Endothelial cell of umbilical vein (primary cell): ENCODE data around the gene LRRC73. TPM values are rescaled to one million over a fixed set of nuclear protein-coding genes. Genes with fewer than 3 reads are reported as not detected.

Experiments used
- BruUV-seq: library from RNA; stranded (reverse); fragments of 400-500 nt; replicated peaks from 2 replicates; lab custom pipeline; 2021; lab: Mats Ljungman, UMichigan
- CTCF ChIA-PET: fragments of 300-600, 350-600 bp; sonication (Branson Sonifier 250); formaldehyde crosslinking; loops from one replicate; lab custom pipeline; 2021; ENCODE audit warnings: antibody characterized with exemption, inconsistent platforms; lab: Charles Lee
- POLR2A ChIA-PET: fragments of 300-600, 350-600 bp; sonication (Branson Sonifier 250); formaldehyde crosslinking; loops from one replicate; lab custom pipeline; 2021; ENCODE audit warnings: antibody characterized with exemption, inconsistent platforms; lab: Charles Lee
- DNase-seq: peaks from one replicate; pipeline ENCODE4 v3.0.0-alpha.2; 2011; ENCODE audit warnings: low read depth, low spot score
- FAIRE-seq: peaks from 2 replicates; lab custom pipeline; 2011; peaks lifted over from hg19 to GRCh38; lab: Jason Lieb, UNC
- H2AFZ ChIP-seq: 2 replicates; pipeline ENCODE4 v1.6.0; 2012; ENCODE audit warnings: low read depth, low read length, control low read depth, inconsistent platforms
- H3K27ac ChIP-seq: 2 replicates; pipeline ENCODE4 v1.5.1; 2011; ENCODE audit warnings: low read depth, mild to moderate bottlenecking, control low read depth, low read length, moderate library complexity; ENCODE audit not compliant: insufficient read depth
- H3K27me3 ChIP-seq, 2 experiments: 2 replicates each; pipeline versions ENCODE4 v1.6.0 to v1.6.1; 2011; ENCODE audit warnings: low read length in 2 of 2, mixed read lengths in 1 of 2; ENCODE audit not compliant: control insufficient read depth in 2 of 2, insufficient read depth in 2 of 2
- H3K36me3 ChIP-seq, 2 experiments: 2 replicates in 1 of 2; 3 replicates in 1 of 2; pipeline ENCODE4 v1.5.1; 2011; ENCODE audit warnings: low read length in 2 of 2, mild to moderate bottlenecking in 1 of 2, moderate library complexity in 1 of 2; ENCODE audit not compliant: control insufficient read depth in 2 of 2, insufficient read depth in 2 of 2; ENCODE audit errors: extremely low read depth in 1 of 2
- H3K4me1 ChIP-seq: 3 replicates; pipeline ENCODE4 v1.5.1; 2011; ENCODE audit warnings: mild to moderate bottlenecking, low read length; ENCODE audit not compliant: control insufficient read depth, insufficient read depth; ENCODE audit errors: extremely low read depth
- H3K4me2 ChIP-seq: 2 replicates; pipeline ENCODE4 v1.6.1; 2011; ENCODE audit warnings: low read length, control low read depth, mixed read lengths; ENCODE audit not compliant: insufficient read depth
- H3K4me3 ChIP-seq, 3 experiments: fragments of 200-600 bp in 1 of 3; sonication (generic), shearing (Covaris generic) in 1 of 3; replicated peaks in 1 of 3; 2 replicates each; pipeline ENCODE4 v1.5.1; 2011 to 2016; ENCODE audit warnings: control low read depth in 3 of 3, low read length in 3 of 3, mild to moderate bottlenecking in 2 of 3, inconsistent platforms in 1 of 3, low read depth in 1 of 3, moderate library complexity in 1 of 3; ENCODE audit not compliant: insufficient read depth in 1 of 3
- H3K79me2 ChIP-seq: 2 replicates; pipeline ENCODE4 v1.6.0; 2012; ENCODE audit warnings: low read length, inconsistent platforms; ENCODE audit not compliant: control insufficient read depth, insufficient read depth
- H3K9ac ChIP-seq: replicated peaks from 2 replicates; pipeline ENCODE3; 2011; ENCODE audit warnings: low read length, control low read depth; ENCODE audit not compliant: insufficient read depth; ENCODE audit errors: extremely low read depth
- H3K9me1 ChIP-seq: replicated peaks from 3 replicates; pipeline ENCODE4 v1.6.0; 2011; ENCODE audit warnings: mild to moderate bottlenecking, low read length; ENCODE audit not compliant: control insufficient read depth, insufficient read depth; ENCODE audit errors: extremely low read depth
- H3K9me3 ChIP-seq: replicated peaks from 2 replicates; pipeline ENCODE4 v1.5.1; 2012; ENCODE audit warnings: low read length, inconsistent platforms; ENCODE audit not compliant: control insufficient read depth, insufficient read depth
- H4K20me1 ChIP-seq: replicated peaks from 2 replicates; pipeline ENCODE3; 2011; ENCODE audit warnings: mild to moderate bottlenecking, low read length; ENCODE audit not compliant: control insufficient read depth, insufficient read depth; ENCODE audit errors: extremely low read depth
- EZH2 ChIP-seq: IDR thresholded peaks from 2 replicates; pipeline ENCODE4 v1.6.1; 2012; ENCODE audit warnings: borderline replicate concordance, low read depth, mild to moderate bottlenecking, moderate library complexity, low read length, inconsistent platforms; ENCODE audit not compliant: severe bottlenecking
- FOS ChIP-seq: IDR thresholded peaks from 2 replicates; pipeline ENCODE4 v1.6.1; 2011; ENCODE audit warnings: mild to moderate bottlenecking, low read length, moderate library complexity, borderline replicate concordance; ENCODE audit not compliant: insufficient read depth
- GATA2 ChIP-seq: IDR thresholded peaks from 2 replicates; pipeline ENCODE4 v1.7.0; 2011; ENCODE audit warnings: low read depth, mild to moderate bottlenecking, moderate library complexity, mixed read lengths, low read length; ENCODE audit not compliant: insufficient read length, insufficient read depth
- JUN ChIP-seq: IDR thresholded peaks from 2 replicates; pipeline ENCODE4 v1.6.1; 2011; ENCODE audit warnings: borderline replicate concordance, low read depth; ENCODE audit not compliant: insufficient read length, insufficient read depth
- MAX ChIP-seq: IDR thresholded peaks from 2 replicates; pipeline ENCODE4 v1.6.1; 2011; ENCODE audit not compliant: insufficient read depth, insufficient read length
- MYC ChIP-seq: IDR thresholded peaks from one replicate; pipeline ENCODE4 v1.6.1; 2011; ENCODE audit warnings: mild to moderate bottlenecking, low read depth, low read length
- POLR2A ChIP-seq: IDR thresholded peaks from 2 replicates; pipeline ENCODE4 v1.6.1; 2012; ENCODE audit warnings: low read depth, mild to moderate bottlenecking, control low read depth, low read length
- POLR2AphosphoS5 ChIP-seq: IDR thresholded peaks from 2 replicates; pipeline ENCODE4 v1.6.1; 2012; ENCODE audit warnings: low read depth, mild to moderate bottlenecking, control low read depth, low read length, moderate library complexity; ENCODE audit not compliant: insufficient read depth
- dilution Hi-C: fragments of 300-500 bp; cut with MboI; formaldehyde crosslinking; loops from one replicate; pipeline ENCODE4 v1.15.0; 2019; ENCODE audit warnings: low sequenced_read_pairs; ENCODE audit not compliant: extremely low pct_ligation_motif_present
- intact Hi-C: fragments of 100-400 bp; cut with micrococcal nuclease; formaldehyde crosslinking; loops from one replicate; pipeline ENCODE4 v1.10.0; 2022
- polyA plus RNA-seq, 4 experiments: library from polyadenylated mRNA; depleted of rRNA in 3 of 4; stranded (reverse) in 3 of 4; unstranded in 1 of 4; fragments of >200 nt; gene quantifications; 2 replicates each; pipeline versions ENCODE4 v1.2.1 to v1.2.3, GENCODE V29; 2011 to 2012; ENCODE audit warnings: missing spikeins in 1 of 4
- total RNA-seq: library from RNA; stranded (reverse); gene quantifications from 2 replicates; pipeline ENCODE4 v1.2.3, GENCODE V29; 2021
- TF ChIP-seq, protein P1 (sequence below), 2 donors: IDR thresholded peaks; 1 replicate in 1 of 2; 2 replicates in 1 of 2; pipeline ENCODE4 v1.5.1; 2011; ENCODE audit warnings: low read length in 2 of 2, mild to moderate bottlenecking in 2 of 2, moderate library complexity in 2 of 2, control low read depth in 1 of 2, inconsistent platforms in 1 of 2, low read depth in 1 of 2; ENCODE audit not compliant: insufficient read depth in 1 of 2; ENCODE audit errors: extremely low read depth in 1 of 2

LRRC73 gene
- total and polyA plus RNA-seq, 2 donors (not counting 3 experiments of a cell fraction or from before 2014, with no cell fraction given) = 0.11 to 0.58 TPM

DNA sequence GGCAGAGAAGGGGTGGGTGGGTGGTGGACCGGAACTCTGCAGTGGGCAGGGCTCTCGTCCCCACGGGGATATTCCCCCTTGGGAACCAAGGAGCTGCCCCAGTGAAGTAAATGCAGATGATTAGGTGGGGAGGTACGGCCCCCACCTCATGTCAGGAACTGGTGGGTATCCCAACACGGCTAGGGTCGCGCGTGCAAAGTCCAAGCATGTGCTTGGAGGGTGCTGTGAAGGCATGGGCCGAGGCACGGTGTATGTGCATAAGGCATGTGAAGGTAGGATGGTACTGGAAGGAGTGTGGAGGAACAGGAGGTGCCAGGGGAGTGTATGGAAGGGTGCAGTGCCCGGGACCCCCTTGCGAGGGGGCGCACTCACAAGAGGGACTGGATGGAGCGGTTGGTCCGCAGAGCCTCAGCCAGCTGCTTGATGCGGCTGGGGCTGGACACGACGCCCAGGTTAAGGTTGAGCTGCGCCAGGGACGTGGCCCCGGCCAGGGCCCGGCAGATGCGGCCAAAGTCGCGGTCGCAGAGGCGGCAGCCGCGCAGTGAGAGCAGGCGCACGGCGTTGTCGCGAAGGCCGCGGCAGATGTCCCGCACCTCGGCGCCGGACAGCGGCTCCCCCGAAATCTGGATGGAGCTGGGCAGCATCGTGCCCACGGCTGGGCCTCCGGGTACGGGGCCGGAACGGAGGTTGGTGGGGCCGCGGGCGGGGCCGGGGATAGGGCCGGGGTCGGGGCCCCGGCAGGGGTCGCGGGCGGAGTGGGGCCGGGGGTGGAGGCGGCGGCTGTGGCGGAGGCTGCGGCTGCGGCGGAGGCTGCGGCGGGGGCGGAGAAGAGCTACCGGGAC, 783 bp downstream of the LRRC73 start:
- Histone ChIP-seq H3K9me3 (no peaks in the 10 kb centered on the region), H3K4me2 (peak overlapping the region; percentile 56), H3K9me1 (no peaks in the 10 kb centered on the region), H4K20me1 (no peaks in the 10 kb centered on the region), H3K4me1 (peaks cover 7% of the 10 kb centered on the region), H3K4me3 (peak overlapping the region in 2 of 3 experiments; percentile 44 to 54), H3K36me3 (peaks cover 2 to 33% of the 10 kb centered on the region in 2 experiments), H3K9ac (no peak overlapping the region), H3K27me3 (no peaks in the 10 kb centered on the region), H2AFZ (peak overlapping the region; percentile 55), H3K79me2 (peaks cover 2% of the 10 kb centered on the region), H3K27ac (no peak overlapping the region)
- ChIA-PET POLR2A (interaction anchor here (0.6 to 1.0 kb wide), 3 partner anchors 17 to 288 kb away, joined by 3 to 4 read pairs (median 3); partner anchors contain the start of gene DLK2), CTCF (interaction anchor here (0.5 to 19.0 kb wide), 14 partner anchors 10 to 599 kb away, joined by 3 to 289 read pairs (median 4); partner anchors contain the start of genes DLK2, DNPH1 and ZNF318)
- no peak for DNase-seq
- BruUV-seq = no TSS peak
- FAIRE-seq = no peak
- dilution Hi-C loops (no loop called here), intact Hi-C loops (loop anchor here (10.0 kb wide), 1 partner anchor 605 kb away; no protein-coding TSS in a partner anchor)
- TF ChIP-seq POLR2A (no peak), JUN (no peak), GATA2 (no peak), MAX (no peak), MYC (no peak), FOS (no peak), EZH2 (no peak), POLR2AphosphoS5 (no peak)
- TF ChIP-seq, protein P1, sequence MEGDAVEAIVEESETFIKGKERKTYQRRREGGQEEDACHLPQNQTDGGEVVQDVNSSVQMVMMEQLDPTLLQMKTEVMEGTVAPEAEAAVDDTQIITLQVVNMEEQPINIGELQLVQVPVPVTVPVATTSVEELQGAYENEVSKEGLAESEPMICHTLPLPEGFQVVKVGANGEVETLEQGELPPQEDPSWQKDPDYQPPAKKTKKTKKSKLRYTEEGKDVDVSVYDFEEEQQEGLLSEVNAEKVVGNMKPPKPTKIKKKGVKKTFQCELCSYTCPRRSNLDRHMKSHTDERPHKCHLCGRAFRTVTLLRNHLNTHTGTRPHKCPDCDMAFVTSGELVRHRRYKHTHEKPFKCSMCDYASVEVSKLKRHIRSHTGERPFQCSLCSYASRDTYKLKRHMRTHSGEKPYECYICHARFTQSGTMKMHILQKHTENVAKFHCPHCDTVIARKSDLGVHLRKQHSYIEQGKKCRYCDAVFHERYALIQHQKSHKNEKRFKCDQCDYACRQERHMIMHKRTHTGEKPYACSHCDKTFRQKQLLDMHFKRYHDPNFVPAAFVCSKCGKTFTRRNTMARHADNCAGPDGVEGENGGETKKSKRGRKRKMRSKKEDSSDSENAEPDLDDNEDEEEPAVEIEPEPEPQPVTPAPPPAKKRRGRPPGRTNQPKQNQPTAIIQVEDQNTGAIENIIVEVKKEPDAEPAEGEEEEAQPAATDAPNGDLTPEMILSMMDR (IDR thresholded peaks at IDR 0.05; ENCODE audit: extremely low read depth in 1 of 2, insufficient read depth in 1 of 2, low read depth in 1 of 2, low read length in 2 of 2) = no peak
